ENCODE measurements around the gene CADM2. TPM values are rescaled to one million over a fixed set of nuclear protein-coding genes. Genes with fewer than 3 reads are reported as not detected.

CADM2 gene
- total RNA-seq, 4 donors from 2014 or later, result 0.13 to 4.3 (median 4.1) TPM

DNA sequence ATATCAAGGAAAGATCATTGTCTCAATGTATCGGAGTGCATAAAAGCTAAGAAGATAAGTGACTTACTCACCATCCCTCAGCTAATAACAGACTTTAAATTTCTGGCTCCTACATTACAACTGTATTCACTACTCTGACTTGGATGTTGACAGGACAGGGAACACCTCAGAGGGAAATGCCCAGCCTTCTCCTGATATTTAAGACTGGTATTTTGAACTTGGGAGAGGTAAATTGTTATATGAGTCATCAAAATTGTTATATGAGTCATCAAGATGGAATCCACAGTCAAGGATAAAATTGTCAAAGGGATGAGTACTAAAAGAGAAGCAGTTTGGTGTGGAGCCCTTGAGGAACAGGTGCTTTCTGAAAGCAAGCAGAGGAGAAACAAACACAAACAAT lies 1070.8 kb downstream of the CADM2 start:
- TF ChIP-seq POLR2A (IDR thresholded peaks at IDR 0.05) (no peak), CTCF (IDR thresholded peaks at IDR 0.05) (no peak)
- WGBS, 2 donors, result 93 to 98% methylated on average over 1 of the region's 1 CpG
- intact Hi-C loops (cut with DNase I), result no loop called here

GRCh38 chr3:86037916-86038315 lies 1079.1 kb downstream of the CADM2 start:
- intact Hi-C loops (cut with DNase I), result no loop called here
- TF ChIP-seq POLR2A (IDR thresholded peaks at IDR 0.05), result no peak
- TF ChIP-seq CTCF (IDR thresholded peaks at IDR 0.05), result no peak
- no peak overlapping the region for H3K27ac ChIP-seq
- H3K27me3 ChIP-seq, result no peaks in the 10 kb centered on the region
- no peak for DNase-seq
- H3K4me3 ChIP-seq (replicated peaks in 1 of 3), result no peak overlapping the region
- no peaks in the 10 kb centered on the region for H3K4me1 ChIP-seq
- no peaks in the 10 kb centered on the region for H3K9me3 ChIP-seq
- H3K36me3 ChIP-seq, result no peaks in the 10 kb centered on the region

More for the DNA sequence above, 1070.8 kb downstream of the CADM2 start:
- DNase-seq, result no peak
- no peaks in the 10 kb centered on the region for H3K36me3 ChIP-seq
- H3K4me1 ChIP-seq, result no peaks in the 10 kb centered on the region
- no peak overlapping the region for H3K4me3 ChIP-seq (replicated peaks in 1 of 3)
- no peak overlapping the region for H3K27ac ChIP-seq
- no peaks in the 10 kb centered on the region for H3K9me3 ChIP-seq
- no peaks in the 10 kb centered on the region for H3K27me3 ChIP-seq

- TF ChIP-seq POLR2A (IDR thresholded peaks at IDR 0.05) (no peak), CTCF (IDR thresholded peaks at IDR 0.05) (no peak)
- Histone ChIP-seq H3K27ac (no peak overlapping the region), H3K4me3 (replicated peaks in 1 of 3) (no peak overlapping the region), H3K27me3 (no peaks in the 10 kb centered on the region), H3K9me3 (no peaks in the 10 kb centered on the region), H3K4me1 (no peaks in the 10 kb centered on the region), H3K36me3 (no peaks in the 10 kb centered on the region)
- DNase-seq, result no peak
- whole genome bisulfite sequencing, 2 donors, result 76 to 82% methylated on average over 6 of the region's 6 CpGs
- intact Hi-C loops (cut with DNase I), result no loop called here
These were observed 1087.8 kb downstream of the CADM2 start for GRCh38 chr3:86046436-86047136.

DNA sequence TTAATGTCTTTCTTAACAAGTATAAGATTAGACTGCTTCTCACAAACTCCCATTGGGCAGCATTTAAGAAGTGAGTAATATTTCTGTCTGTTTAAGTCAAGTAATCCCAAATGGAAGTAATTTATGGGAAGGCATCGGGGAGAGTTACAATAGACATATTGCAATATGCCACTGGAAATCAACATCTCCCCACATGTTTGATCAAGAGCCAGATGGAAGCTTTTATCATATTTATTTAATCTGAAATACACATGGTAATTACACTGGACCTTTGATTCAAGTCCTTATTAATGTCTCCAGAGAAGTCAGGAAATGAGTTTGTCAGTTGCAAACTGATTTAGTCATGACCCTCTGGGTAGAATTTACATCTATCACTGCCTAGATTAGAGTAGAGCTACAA lies 1088.4 kb downstream of the CADM2 start:
- Histone ChIP-seq H3K9me3 (no peaks in the 10 kb centered on the region), H3K4me3 (replicated peaks in 1 of 3) (no peak overlapping the region), H3K36me3 (no peaks in the 10 kb centered on the region), H3K4me1 (no peaks in the 10 kb centered on the region), H3K27me3 (no peaks in the 10 kb centered on the region), H3K27ac (no peak overlapping the region)
- TF ChIP-seq CTCF (IDR thresholded peaks at IDR 0.05) (no peak), POLR2A (IDR thresholded peaks at IDR 0.05) (no peak)
- WGBS, 2 donors, result 71 to 83% methylated on average over 1 of the region's 1 CpG
- no peak for DNase-seq
- intact Hi-C loops (cut with DNase I), result no loop called here

DNA sequence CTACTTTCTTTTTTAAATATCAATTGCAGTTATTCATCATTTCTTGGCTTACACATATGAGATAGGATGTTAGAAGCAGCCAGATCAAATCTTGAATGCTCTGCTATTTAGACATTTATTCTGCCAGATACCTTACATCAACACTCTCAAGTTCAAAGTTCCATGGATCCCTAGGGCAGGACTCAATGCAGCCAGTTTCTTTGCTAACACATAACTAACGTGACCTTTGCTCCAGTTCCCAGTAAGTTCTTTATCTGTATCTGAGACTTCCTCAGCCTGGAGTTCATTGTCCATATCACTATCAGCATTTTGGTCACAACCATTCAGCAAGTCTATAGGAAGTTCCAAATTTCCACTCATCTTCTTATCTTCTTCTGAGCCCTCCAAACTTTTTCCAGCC lies 1092.3 kb downstream of the CADM2 start:
- no peak for DNase-seq
- TF ChIP-seq CTCF (IDR thresholded peaks at IDR 0.05) (no peak), POLR2A (IDR thresholded peaks at IDR 0.05) (no peak)
- Histone ChIP-seq H3K9me3 (no peaks in the 10 kb centered on the region), H3K4me1 (no peaks in the 10 kb centered on the region), H3K27ac (no peak overlapping the region), H3K27me3 (no peaks in the 10 kb centered on the region), H3K4me3 (replicated peaks in 1 of 3) (no peak overlapping the region), H3K36me3 (no peaks in the 10 kb centered on the region)
- intact Hi-C loops (cut with DNase I), result no loop called here
- WGBS, 2 donors, result 85 to 88% methylated on average over 1 of the region's 1 CpG

Measured in thyroid gland (tissue), 4 donors.